C1 segment of cervical spinal cord (tissue), 14 donors: ENCODE results near the gene PID1.

ENCODE experiments used
- DNase-seq, 14 donors: peaks; one replicate each; lab custom pipeline; 2025; lab: John Stamatoyannopoulos, UW

Gene PID1

DNA sequence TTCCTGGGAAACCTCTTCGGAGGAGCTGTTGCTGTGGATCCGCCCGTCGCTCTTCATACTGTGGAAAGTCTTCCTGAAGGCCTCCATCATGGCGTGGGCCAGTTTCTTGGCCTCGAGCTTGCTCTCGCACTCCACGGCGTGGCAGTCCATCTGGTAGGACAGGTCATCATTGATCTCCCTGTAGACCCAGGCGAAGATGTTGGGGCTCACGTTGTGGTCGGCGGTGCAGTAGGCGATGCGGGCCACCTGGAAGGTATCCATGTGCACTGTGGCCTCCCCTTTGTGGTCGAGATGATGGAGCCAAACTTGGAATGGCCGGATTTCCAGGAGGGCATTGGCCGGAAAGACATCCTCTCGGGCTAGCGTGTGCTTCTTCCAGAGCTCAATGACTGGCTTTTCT is 245.4 kb downstream of the PID1 start:
- DNase-seq: no peak

DNA sequence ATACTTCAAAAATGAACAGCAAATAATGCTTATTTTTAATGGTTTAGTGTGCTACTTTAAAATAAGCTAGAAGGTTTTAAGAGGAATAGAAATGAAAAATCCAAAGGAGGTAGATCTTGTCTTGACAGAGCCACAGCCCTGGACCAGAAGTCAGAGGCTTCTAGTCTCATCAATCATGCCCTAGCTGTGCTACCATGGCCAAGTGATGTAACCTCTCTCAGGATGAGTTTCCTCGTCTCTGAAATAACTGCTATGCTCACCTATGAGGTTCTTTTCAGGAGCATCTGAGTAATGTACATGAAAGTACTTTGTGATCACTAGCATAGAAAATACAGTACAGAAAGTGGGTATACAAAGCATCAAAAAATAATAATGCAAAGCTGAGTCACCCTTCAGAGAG is 248.4 kb downstream of the PID1 start:
- no peak for DNase-seq

DNA sequence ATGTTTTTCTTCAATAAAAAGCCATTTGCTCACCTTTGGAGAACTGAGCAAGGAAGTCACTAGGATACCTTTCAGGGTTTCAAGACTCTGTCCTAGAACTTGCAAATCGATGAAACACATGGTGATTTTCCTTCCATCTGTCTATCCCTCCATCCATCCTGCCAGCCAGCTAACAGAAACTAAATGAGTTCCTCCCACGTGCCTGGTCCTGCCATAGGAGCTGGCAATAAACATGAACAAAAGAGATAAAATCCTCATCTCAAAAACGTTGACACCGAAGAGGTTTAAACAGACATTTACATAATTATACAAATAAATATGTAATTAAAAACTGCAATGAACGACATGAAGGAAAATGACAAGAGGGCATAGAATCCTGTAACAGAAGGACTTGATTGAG is 249.0 kb downstream of the PID1 start:
- DNase-seq: no peak

DNA sequence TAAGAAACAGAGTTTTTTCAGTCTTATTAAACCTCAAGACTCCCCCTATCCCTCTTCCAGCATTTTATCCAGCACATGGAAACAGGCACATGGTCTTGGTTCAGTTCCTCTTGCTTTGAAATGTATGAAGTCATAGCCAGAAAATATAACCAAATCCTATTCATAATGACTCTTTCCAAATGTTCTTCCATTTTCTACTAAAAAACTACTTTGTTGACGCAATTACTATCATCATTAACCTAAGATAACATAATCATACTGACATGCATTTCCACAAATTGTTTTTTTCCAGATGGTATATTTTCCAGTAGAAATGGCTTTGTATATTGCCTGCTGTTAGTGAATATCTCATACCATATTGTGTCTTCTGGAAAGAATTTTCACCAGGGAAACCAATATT is 261.3 kb downstream of the PID1 start:
- no peak for DNase-seq

DNA sequence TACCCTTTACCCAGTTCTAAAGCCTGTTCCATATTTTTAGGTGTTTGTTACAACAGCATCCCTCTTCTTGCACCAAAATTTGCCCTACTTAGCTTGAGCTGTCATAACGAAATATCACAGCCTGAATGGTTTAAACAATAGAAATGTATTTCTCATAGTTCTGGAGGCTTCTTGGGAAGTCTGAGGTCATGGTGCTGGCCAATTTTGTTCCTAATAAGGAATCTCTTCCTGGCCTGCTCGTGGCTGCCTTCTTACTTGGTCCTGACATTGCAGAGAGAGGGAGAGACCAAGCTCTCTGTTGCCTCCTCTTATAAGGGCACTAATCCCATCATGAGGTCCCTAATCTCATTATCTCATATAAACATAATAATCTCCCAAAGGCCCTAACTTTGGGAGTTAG is 267.8 kb downstream of the PID1 start:
- no peak for DNase-seq

DNA sequence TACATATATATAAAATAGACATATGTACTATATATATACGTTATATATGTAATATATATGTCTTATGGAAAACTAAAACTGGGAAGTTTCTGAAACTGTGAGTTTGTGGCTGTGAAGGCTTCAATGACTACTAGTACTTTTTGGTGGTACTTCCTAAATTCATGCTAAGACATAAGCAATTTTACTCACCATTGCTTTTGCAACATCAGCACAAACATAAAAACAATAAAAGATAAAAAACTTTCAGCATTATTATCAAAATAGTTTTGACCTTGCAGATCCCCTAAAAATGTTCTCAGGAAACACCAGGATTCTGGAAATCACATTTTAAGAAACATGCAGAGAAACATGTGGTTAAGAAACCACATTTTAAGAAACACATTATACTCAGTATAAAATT is 269.9 kb downstream of the PID1 start:
- DNase-seq: no peak

DNA sequence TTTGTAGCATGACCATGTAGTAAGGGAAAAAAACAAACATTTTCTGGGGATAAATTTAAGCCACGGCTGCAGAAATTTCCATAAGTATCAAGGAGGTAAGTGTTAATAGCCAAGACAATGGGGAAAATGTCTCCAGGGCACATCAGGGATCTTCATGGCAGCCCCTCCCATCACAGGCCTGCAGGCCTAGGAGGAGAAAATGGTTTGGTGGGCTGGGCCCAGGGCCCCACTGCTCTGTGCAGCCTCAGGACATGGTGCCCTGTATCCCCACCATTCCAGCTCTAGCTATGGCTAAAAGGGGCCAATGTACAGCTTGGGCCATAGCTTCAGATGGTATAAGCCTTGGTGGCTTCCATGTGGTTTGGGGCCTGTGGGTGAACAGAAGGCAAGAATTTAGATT is 271.8 kb downstream of the PID1 start:
- DNase-seq: no peak

DNA sequence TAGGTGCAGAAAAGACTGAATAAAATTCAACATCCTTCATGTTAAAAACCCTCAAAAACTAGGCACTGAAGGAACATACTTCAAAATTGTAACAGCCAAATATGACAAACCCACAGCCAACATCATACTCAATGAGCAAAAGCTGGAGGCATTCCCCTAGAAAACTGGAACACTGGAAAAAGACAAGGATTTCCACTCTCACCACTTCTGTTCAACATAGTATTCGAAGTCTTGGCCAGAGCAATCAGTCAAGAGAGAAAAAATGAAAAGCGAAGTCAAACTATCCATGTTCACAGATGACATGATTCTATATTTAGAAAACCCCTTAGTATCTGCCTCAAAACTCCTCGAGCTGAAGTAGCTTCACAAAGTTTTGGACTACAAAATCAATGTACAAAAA is 282.3 kb downstream of the PID1 start:
- no peak for DNase-seq

DNA sequence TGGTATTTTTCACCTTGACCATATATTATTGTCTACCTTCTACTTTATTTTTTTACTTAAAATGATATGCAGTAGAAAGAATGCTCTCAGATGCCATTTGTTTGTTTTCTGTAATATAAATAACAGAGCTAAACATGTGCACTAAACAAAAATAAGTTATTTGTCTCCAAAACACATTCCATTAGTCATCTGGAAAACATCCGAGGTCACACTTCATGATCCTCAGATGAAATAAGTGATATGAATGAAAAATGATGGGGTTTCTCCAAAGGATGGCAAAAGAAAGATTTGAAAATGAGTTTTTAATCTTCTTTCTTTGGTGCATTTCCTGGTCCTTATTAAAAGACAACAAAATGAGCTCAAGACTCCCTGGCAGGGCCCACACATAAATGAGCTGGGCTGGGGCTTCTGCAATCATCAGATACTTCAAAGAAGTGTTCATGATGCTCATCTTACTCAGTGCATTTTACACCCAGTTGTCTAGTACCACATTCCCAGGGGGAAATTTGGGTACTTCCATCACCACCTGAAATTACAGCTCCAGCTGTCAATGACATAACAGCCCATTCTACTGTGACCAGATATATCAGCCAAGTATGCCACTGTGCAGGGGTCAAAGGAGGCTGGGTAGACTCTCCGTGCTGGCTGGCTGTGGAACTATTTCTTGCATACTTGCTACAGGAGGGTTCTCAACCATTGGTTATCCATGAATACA is 283.5 kb downstream of the PID1 start:
- DNase-seq: no peak

DNA sequence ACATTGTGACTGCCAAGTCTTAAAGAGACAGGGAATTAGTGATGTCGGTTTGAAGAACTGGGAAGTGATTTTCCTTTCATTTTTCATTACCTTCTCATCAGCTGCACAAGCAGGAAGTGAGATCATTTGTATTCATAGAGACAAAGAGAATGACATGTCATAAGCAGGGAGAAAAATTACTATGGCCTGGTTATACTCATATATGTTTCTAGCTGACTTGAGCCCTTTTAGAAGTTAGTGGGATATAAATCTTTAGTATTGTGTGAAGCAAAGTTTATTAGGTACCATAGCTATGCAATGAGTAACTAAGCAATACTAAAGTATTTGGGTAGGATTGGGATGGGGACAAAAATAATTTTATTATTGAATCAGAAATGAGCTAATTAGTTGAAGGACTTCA is 284.1 kb downstream of the PID1 start:
- no peak for DNase-seq

DNA sequence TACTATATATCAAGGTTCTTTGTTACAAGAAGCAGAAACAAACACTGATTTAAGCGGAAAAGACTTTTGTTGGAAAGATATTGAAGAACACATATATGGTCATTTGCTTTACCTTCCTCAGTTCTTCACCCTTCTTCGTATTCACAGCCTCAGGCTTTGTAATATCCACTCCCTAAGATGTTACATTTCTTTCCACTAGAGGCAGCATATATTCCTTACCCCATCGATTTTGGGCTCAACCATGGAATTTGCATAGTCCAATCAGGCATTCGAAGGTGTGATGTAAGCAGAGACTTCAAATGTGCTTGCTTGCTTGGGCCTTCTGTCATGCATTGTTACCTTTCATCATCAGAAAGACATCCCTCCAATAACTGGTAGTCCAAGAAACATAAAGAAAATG is 287.4 kb downstream of the PID1 start:
- no peak for DNase-seq

DNA sequence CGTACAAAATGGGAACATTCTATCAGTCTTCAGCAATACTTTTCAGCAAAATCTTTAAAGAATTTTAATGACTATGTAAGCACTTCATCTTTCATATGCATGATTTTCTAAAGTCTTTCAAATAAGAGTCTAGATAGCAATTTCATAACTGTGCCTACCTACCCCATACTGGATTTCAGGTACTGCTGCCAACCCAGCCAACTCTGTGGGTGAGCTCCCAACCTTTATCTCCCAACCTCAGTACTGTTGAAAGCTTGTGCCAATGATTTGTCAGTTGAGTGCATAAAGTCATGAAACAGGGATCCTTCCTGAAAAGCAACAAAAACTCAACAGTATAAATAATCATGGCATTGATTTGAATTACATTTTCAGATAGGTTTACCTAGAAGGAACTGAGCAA is 296.9 kb downstream of the PID1 start:
- no peak for DNase-seq
